ENCODE measurements around the gene SLC43A2.
"Not testable (repeated sequence)": the region's sequence is repeated elsewhere in the genome, so short reads cannot be mapped to it uniquely, and the experiment has no call there.

The SLC43A2 gene

DNA sequence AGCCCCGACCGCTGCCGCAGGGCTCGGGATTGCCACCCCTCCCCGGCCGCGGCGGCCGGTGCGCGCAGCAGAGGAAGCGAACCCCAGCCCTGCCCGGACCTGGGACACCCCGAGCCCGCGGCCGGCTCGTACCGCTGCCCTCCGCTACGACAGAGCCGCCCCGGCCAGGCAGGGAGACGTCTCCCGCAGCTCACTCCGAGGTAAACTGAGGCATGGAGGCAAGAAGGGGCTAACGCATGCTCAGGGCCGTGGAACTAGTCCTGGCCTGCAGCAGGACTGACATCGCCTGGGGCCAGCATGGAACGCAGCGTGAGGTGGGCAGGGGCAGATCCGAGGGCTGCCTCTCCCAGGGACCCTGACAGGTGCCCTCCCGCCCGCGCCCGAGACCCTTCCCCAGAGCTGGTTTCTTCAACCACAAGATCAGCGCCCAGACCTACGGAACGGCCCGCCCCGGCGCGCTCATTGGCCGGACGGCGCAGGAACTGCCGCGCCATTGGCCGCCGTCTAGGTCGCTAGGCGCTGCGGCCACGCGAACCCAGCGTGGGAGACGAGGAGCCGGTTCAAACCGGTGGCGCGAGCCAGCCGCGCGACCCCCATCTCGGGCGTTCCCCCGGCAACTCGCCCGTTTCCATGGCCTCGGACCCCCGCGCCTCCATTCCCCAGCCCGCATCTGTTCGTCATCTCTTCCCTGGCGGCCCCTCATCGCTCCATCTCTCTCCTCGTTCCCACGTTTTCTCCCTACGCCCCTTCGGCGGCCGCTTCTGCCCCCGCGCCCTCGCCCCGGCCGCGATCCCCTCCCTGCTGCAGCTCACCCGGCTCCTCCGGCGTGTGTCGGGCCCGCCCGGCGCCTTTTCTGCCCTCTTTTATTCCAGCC, at the start of gene SLC43A2:
Gene SLC43A2, minus strand, starts transcription at position 853 of the 874 bp plus-strand sequence. CDS start 960 bp downstream, outside the sequence.
- DNase-seq: peak; percentile 75

DNA sequence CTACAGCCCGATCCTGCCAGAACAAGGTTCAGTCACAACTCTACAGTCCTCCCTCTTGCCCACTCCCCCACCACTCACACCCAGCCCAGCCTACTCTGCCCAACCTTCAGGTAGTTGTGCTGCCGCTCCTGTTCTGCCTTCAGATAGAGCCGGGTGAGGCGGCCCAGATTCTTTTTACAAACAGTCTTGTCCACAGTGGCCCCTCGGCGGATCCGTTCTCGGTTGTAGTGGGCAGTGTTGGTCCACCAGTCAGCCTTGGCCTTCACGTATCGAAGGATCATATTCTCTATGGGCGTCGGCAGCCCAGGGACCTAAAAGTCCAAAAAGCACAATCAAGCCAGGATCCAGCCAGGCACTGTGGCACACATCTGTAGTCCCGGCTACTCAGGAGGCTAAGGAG, 47.8 kb upstream of the SLC43A2 start:
- DNase-seq: no peak

DNA sequence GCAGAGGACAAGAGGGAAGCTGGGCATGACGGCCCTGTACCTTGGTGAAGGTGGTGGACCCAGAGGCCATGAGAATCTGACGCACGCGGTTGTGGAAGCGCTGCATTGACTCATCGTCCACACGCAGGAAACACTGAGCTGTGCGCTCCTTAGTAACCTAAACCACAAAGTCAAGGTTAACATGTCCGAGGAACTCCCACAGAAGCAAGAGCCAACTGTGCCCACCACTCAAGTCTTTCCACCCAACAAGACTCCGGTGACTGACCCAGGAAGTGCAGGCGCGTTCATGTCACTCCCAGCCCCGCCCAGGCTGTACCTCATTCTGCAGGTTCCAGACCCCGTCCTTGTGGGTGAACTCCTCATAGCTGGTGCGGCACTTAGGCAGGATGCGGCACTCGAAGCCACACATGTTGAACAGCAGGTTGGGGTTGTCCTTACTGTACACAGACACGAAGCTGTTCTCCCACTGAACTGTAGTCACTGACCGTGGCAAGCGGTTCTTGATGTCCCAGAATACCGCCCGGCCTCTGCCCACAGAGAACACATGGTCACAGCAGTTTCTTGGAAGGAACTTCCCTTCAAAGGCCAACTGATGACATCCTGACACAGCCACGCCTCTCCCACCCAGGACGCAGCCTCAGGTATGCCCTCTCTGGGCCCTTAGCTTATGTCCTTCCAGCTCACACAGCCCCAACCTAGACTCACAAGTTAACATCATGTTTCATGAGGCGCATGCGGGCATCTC, 44.6 kb upstream of the SLC43A2 start:
- no peak for DNase-seq

DNA sequence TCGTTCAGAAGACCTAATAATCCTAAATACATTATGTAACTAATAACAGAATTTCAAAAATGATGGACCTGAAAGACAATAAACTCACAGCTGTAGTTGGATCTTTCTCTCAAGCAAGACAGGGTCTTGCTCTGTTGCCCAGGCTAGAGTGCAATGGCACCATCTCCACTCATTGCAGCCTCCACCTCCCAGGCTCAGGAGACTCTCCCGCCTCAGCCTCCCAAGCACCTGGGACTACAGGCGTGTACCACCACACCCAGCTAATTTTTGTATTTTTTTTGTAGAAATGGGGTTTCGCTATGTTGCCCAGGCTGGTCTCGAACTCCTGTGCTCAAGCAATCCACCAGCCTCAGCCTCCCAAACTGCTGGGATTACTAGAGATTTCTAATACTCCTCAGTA, 35.3 kb upstream of the SLC43A2 start:
- not testable (repeated sequence) for DNase-seq

DNA sequence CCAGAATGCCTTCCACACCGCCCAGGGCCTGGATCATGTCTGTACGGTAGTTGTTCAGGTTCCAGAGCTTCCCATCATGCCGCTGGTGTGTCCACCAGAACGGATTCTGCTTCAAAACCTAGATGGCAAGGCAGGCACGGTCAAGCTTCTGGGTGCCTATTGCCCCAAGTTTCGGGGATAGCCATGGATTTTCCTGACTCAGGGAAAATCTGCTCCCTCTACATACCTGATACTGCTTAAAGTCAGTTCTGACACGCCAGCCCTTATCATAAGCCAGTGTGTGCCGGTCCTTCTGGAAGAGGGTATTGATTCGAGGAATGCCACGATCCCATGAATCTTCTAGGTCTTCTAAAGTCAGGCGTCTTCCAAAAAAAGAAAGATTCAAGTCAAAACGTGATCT, 32.4 kb upstream of the SLC43A2 start:
- no peak for DNase-seq

DNA sequence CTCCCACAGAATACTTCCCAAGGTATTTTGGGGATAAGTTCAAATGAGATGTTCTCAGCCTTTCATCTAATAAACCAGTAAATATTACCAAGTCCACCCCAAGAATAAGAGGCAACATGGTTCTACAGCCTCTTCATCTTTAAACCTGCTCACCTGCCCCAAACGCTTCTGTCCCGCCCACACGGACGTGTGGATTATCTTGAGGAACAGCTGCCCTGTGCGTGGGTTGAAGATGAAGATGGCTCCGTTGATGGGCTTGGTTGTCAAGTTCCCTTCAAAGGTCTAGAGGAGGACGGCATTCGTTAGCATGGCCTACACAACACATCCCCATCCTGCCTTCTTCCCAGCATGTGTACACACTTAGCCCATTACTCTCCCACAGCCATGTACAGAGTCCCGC, 29.5 kb upstream of the SLC43A2 start:
- DNase-seq: no peak

DNA sequence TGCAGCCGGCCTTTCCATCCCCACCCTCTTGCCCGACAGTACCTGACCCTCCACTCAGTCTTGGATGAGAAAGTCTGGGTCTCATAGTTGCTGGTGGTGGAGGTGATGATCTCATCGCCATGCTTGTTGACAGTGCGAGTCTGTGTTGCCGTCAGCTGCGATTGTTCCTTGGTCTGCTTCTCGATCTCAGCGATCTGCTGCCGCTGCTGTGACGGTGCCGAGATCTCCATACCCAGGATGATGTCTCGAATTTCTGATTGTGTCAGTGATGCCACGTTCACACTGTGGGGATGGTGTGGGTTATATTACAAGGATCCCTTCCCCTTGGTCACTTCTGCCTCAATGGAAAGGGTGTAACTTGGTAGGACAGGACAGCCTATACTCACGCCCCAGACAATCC, 25.1 kb upstream of the SLC43A2 start:
- no peak for DNase-seq

DNA sequence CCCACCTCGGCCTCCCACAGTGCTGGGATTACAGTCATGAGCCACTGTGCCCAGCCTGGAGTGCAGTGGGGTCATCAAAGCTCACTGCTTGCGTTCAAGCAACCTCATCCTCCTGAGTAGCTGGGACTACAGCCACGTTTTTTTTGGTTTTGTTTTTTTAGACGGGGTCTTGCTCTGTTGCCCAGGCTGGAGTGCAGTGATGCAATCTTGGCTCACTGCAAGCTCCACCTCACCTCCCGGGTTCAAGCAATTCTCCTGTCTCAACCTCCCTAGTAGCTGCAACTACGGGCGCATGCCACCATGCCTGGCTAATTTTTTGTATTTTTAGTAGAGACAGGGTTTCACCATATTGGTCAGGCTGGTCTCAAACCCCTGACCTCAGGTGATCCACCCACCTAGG, 24.2 kb upstream of the SLC43A2 start:
- not testable (repeated sequence) for DNase-seq

DNA sequence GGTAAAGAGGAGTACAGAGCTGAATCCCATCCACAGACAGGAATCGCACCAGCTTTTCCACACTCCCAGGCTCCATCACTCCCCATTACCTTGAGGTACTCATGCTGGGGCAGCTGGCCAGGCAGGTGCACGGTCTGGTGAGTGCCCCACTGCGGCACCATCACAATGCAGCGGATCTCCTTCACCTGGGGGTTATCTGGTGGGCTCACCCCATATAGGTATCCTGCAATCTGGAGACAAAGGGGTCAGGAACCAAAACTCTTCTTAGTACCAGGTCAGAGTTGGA, 22.9 kb upstream of the SLC43A2 start:
- DNase-seq: no peak

DNA sequence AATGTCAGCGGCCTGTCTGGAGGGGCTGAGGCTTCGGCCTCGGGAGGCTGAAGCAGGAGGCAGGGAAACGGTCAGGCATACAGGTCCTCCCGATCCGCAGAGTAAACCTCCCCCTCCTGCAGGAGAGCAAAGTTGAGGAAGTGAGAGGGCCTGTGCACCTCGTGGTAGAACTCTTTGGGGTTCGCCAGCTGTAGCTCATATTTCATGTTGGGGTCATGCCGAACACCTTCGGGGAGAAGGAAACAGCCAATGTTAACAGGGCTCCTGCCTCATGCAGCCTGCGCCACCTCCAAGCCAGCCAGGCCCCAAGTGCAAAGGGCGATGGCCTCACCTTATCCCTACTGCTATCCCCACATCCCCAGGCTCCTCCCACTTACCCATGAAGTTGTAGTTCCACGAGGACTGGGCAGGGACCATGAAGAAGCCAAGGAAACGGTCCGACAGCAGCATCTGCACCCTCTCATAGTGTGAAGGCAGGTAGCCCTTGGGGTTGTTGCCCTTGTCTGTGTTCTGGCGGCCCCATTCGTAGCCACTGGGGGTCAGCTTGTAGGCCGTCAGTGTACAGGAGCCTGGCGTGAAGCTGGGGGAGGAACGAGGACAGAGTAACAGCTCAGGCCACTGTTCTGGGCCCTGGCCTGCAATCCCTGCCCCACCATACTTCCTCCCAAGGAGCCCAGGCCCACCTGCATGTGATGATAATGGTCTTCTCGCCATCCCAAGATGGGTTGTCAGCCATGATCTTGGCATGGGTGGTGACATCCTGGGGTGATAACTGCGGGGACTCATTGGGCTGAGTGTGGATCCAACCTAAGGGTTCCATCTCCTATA, 22.3 kb upstream of the SLC43A2 start:
- no peak for DNase-seq

DNA sequence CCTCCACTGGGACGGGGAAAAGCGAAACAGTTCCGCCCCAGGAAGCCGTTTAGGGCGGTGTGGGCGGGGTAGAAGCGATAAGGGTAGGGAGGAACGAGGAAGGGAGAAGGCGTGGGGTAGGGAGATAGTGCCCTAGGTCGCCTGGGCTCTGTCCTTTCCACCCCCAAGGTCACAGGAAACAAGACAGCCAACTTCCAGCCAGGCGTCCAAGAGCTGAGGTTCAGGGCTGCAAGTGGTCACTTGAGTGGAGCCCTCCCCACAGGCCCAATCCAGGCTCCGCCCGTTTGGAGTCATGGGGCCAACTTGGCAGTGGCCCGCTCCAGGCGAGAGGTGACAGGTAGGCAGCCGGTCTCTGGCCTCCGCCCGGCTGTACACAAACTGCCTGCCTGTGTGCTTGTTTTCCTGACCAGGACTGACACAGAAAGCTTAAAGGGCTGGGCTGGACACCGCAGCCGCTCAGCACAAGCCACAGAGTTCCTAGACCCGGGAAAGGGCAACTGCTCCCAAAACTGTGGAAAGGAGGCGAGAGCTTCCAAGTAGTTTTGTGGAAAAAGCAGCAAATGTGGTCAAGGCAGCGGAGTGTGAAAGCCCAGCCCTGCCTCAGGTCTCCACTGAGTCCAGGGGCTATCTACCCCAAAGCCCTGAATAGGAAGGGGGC, 21.3 kb upstream of the SLC43A2 start, which contains the start of gene RILP:
Gene RILP, minus strand, starts transcription at position 23 of the 658 bp plus-strand sequence. CDS start 62 bp downstream, outside the sequence.
- DNase-seq: no peak

DNA sequence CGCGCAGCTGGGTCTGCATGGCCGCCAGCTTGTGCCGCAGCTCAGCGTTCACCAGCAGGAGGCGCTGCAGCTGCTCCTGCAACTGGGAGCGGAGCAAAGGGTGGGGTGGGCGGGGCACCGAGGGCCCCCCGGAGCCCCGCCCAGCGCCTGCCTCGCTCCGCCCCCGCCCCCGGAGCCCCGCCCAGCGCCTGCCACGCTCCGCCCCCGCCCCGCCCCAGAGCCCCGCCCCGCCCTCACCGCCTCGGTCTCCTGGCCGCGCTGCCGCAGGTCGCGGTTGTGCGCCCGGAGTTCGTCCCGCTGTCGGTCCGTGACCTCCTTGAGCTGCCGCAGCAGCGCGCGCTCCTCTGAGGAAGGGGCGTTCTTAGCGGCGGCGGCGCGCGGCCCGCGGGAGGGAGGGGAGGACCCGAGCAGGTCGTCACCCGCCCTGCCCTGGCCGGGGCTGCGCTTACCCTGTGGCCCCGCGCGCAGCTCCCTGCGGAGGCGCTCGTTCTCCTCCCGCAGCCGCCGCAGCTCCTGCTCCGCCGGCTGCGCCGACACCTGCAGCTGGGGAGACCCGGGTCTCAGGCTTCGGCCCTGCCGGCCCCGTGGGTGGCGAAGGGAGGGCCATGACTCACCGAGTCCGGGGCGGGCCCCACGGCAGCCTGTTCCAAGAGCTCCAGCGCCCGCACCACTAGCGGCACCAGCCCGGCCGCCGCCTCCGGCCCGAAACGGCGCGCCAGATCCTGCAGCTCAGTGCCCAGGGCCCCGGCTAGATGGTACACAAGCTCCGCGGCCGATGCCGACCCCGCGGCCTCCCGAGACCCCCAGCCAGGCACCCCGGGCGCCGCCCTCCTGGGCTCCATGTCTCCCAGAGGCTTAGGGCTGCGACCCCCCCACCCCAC, 20.6 kb upstream of the SLC43A2 start:
- DNase-seq: peak; percentile 93

DNA sequence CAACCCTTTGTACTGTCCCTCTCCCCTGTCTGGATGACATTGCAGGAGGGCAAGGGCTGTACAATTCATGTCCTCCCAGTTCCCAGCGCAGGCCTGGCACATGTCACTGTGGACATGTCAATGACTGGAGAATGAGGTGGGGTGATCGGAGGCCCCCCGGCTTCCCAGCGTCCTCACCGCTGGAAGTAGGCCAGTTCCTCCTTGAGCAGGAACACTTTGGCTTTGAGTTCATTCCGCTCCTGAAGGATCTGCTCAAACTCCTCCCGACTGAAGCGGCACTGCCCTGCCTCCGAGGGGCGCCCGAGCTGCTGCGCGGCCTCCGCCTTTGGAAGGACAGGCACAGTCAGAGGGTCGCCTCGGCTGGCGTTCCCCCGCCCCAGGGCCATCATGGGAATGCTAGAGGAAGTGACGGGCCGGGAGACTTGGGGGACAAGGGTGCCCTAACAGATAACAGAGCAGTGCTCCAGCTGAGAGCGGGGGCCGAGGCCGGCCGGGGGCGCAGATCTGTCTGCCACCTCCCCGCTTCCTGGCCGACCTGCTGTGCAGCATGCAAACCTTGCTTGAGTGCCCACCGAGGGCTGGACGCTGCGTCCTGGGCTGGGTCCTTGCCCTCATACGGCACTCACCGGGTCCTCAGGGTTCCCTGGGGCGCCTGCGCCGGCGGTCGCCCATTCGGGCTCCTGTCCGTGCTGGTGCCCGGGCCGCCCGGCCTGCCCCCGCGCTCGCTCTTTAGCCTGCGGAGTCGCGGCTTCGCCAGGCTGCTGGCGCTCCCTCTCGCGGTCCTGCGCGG, 19.7 kb upstream of the SLC43A2 start:
- DNase-seq: no peak

DNA sequence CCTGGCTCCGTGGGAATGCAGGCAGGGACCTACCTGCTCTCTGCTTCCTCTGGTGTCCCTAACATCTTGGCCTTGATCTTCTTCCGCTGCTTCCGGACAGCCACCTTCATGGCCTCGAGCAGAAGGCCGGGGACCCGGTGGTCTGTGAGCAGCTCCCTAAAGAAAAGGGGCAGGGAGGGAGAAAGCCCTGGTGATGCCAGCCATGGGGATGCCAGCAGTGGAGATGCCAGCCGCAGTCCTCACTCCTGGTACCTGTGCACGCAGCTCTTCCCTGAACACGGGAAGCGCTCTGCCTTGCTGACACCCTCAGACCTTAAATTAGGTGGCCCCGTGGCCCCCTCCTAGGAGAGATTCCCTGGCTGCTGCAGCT, 19.2 kb upstream of the SLC43A2 start:
- no peak for DNase-seq

DNA sequence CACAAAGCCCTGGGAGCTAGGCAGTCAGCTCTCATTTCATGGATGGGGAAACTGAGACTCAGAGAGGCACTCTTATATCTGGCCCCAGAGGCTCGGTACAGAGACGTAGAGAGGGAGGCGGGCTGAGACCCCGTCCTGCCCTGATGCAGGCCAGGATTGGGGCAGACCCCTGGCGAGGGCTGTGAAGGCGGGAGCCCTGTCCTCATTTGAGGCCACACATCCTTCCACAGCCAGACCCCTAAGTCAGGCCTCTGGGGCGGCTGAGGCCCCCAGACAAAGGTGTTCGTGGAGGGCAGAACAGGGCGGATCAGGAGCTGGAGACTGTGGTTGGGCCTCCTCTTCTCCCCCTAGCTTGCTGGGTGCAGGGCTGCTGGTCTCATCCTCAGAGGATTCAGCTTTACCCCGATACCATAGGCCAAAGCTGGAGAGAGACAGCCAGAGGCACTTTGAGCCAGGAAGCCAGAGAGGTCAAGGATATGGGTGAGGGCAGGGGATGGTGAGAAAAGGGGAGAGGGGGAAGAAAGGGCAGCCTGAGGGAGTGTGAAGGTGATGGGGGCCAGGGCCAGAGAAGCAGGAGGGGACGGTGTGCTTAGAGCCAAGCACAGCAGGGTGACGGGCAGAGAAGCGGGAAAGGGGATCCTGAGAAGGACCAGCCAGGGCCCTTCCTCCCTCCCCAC, 17.7 kb upstream of the SLC43A2 start:
- no peak for DNase-seq

DNA sequence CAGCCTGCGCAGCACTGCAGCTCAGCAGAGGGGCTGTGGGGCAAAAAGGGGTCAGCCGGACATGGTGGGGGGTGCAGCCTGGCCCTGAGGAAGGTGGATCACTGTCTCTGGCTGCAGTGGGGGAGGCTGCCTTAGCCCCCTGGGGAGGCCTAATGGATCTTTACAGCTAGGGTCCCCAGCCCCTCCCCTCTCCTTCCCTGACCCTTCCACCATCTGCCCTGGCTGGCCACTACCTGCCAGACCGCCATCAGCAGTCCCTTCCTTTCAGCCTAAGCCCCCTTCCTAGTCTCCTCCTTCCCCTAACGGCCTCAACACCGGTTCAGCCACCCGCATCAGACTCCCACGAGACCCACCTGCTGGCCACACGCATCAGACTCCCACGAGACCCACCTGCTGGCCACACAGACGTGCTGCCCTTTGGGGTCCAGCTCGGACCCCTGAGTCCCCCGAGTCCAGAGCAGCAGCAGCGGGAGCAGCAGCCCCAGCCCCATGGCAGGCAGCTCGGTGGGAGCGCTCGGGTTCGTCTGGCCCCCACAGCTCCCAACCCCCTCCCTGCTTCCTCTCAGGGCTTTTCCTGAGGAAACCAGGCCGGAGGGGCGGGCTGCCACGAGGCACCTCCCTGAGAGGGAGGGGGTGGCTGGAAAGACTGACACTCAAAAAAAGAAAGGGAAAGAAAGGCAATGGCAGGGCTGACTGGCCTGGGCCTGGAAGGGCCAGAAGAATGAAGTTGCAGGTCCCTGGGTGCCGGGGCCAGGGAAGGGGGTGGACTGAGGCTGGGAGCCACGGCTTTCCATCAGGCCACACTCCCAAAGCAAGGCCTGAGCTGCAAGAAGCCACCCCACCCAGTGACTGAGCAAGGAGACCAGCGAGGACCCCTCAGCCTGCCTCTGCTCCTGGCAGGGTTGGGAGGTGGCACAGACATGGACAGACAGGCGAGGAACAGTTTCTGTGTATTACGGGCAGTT, 16.9 kb upstream of the SLC43A2 start, which contains the start of gene SCARF1:
Gene SCARF1, minus strand, starts transcription at position 526 of the 965 bp plus-strand sequence. Its CDS starts 35 bp downstream, at position 491.
- no peak for DNase-seq

DNA sequence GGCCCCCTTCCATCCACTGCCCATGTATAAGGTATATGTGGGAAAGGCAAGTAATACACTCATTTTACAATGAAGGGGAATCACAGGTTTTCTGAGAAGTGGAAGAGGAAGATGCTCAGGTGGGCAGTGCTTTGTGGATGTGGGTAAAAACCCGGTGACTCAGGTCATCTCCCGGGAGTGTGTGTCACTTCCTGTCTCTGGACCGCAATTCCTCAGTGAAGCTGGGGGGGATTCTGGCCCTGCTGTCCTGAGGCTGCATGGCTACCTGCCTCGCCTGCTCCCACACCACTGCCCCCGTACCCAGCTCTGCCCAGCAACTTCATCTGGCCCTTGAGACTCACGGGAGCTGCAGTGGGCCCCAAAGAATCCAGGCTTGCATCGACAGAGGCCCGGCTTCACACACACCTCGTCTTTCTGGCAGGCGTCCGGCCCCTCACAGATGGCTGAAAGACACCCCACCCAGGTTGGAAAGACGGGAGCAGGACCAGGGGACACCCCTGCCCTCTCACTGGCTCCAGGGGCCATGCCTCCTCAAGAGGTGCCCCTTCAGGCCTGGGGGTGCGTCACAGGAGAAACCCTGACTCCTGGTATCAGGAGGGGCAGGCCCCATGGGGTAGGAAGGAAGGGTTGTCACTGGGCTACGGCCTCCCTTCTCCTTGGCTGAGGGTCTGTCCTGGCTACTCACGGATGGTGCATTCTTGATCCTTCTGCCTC, 16.0 kb upstream of the SLC43A2 start:
- no peak for DNase-seq

DNA sequence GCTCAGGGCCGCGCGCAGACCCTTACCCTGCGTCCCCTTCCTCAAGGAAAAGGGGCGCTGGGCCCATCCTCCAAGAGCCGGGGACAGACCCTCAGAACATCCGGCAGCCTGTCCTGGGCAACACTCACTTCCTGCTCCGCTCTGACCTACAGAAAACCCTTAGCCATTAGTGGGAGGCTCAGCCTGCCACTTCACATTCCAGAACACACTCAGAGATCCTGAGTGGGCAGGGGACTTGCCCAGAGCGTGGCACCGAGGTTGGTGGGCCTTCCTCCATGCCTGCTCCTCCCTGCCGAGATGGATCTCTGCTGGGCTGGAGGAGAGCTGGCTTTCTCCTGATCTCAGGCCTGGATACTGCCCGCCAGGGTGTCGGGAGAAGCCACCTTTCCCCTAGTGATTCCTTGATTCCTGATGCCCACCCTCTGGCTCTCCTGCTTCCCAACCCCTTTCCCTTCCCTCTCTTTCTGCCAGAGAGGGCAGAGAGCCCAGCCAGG, 15.4 kb upstream of the SLC43A2 start:
- DNase-seq: no peak
